Stimulated activated naive B cell treated with anti-CD40 and anti-IgM and Interleukin-4, amounts not matched to agents 10 μg/mL and 1 μg/mL and 100 μg/mL, for 72 hours (primary cell): ENCODE data around the gene RASGRP1.
A peak's percentile ranks its signal among the peaks of the same experiment; 100 is the strongest.

Experiments used
- ATAC-seq, 2 donors: fragments of 150-1000 bp; cut with Tn5 transposase; replicated peaks; 2 replicates each; pipeline ENCODE4 v1.10.0; 2021; ENCODE audit warnings: moderate library complexity in 1 of 2
- DNase-seq: peaks from one replicate; pipeline ENCODE4 v3.0.0; 2021
- H3K27ac Mint-ChIP-seq: one replicate; pipeline ENCODE4 v1.8.0; 2022; ENCODE audit warnings: mild to moderate bottlenecking, mixed read lengths
- H3K27me3 Mint-ChIP-seq, 2 donors: one replicate each; pipeline ENCODE4 v1.8.0; 2022; ENCODE audit warnings: mixed read lengths in 2 of 2
- H3K36me3 Mint-ChIP-seq, 2 donors: one replicate each; pipeline ENCODE4 v1.8.0; 2022; ENCODE audit warnings: mixed read lengths in 2 of 2, mild to moderate bottlenecking in 1 of 2
- H3K4me1 Mint-ChIP-seq, 2 donors: one replicate each; pipeline ENCODE4 v1.8.0; 2022; ENCODE audit warnings: mixed read lengths in 2 of 2, mild to moderate bottlenecking in 1 of 2
- H3K4me3 Mint-ChIP-seq, 2 donors: one replicate each; pipeline ENCODE4 v1.8.0; 2022; ENCODE audit warnings: mild to moderate bottlenecking in 2 of 2, mixed read lengths in 2 of 2, moderate library complexity in 1 of 2
- H3K9me3 Mint-ChIP-seq, 2 donors: one replicate each; pipeline ENCODE4 v1.8.0; 2022; ENCODE audit warnings: mixed read lengths in 2 of 2, mild to moderate bottlenecking in 1 of 2

RASGRP1 gene

DNA sequence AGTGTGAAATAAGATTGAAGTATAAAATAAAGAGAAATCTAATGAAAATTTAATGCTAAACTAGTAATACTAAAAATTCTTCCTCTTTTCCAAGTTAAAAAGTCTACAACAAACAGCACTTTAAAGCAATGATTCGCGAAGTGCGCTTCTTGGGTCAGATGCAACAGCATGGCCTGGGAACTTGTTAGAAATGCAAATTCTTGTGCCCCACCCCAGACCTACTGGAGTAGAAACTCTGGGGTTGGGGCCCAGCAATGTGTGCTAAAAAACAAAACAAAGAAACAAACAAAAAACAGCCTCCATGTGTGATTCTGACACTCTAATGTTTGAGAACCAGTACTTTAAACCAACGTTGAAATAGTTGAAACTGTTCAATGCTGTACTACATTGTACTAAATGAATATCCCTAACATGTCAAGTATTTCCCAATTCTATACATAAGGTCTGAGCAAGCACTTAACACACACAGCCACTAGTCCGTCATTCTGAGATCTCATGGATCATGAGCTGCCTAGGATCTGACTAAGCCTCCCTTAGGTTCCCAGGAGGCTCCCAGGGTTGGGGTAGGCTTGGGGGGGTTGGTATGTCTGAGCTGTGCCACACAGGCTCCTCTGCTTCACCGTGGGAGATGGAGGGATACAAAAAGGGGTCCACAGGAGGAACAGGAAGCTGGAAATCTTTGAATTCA is 6.1 kb downstream of the RASGRP1 start:
- H3K4me3 Mint-ChIP-seq, result peak overlapping the region in 1 of 2 donors; percentile 16
- H3K36me3 Mint-ChIP-seq, result peaks cover 30 to 32% of the 10 kb centered on the region in 2 donors
- DNase-seq (no peak), ATAC-seq (no peak)
- H3K27ac Mint-ChIP-seq, result peak overlapping the region; percentile 82
- H3K27me3 Mint-ChIP-seq, result no peaks in the 10 kb centered on the region
- no peaks in the 10 kb centered on the region for H3K9me3 Mint-ChIP-seq
- H3K4me1 Mint-ChIP-seq, result peaks cover 25 to 81% of the 10 kb centered on the region in 2 donors

DNA sequence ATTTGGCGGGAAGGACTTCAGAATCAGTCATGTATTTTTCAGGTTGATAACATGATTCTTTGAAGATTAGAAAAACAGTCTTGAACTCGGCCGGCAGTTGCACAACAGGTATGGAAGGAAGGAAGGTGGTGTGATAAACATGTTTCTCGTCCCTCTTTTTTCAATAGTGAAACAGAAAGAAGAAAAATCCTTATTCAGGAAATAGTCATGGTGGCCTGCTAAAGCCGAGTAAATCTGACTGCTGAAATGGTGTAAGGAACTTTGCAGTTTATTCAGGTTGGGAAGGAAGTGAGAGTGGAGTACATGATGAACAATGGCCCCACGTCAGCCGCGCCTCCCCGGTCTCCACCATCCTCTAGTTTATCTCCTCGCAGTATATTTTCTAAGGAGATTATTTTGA is 6.7 kb downstream of the RASGRP1 start:
- H3K4me3 Mint-ChIP-seq, result peak overlapping the region in 1 of 2 donors; percentile 30
- peaks cover 30 to 34% of the 10 kb centered on the region in 2 donors for H3K36me3 Mint-ChIP-seq
- no peaks in the 10 kb centered on the region for H3K9me3 Mint-ChIP-seq
- H3K4me1 Mint-ChIP-seq, result peaks cover 24 to 81% of the 10 kb centered on the region in 2 donors
- no peak for DNase-seq
- H3K27ac Mint-ChIP-seq, result no peak overlapping the region
- ATAC-seq, result no peak
- no peaks in the 10 kb centered on the region for H3K27me3 Mint-ChIP-seq

- no peak overlapping the region for H3K4me3 Mint-ChIP-seq
- H3K36me3 Mint-ChIP-seq, result peaks cover 30 to 34% of the 10 kb centered on the region in 2 donors
- H3K27ac Mint-ChIP-seq, result peak overlapping the region; percentile 6
- H3K4me1 Mint-ChIP-seq, result peaks cover 17 to 75% of the 10 kb centered on the region in 2 donors
- H3K9me3 Mint-ChIP-seq, result no peaks in the 10 kb centered on the region
- DNase-seq (no peak), ATAC-seq (no peak)
- no peaks in the 10 kb centered on the region for H3K27me3 Mint-ChIP-seq
Observed at GRCh38 chr15:38555686-38556334, 8.8 kb downstream of the RASGRP1 start.

DNA sequence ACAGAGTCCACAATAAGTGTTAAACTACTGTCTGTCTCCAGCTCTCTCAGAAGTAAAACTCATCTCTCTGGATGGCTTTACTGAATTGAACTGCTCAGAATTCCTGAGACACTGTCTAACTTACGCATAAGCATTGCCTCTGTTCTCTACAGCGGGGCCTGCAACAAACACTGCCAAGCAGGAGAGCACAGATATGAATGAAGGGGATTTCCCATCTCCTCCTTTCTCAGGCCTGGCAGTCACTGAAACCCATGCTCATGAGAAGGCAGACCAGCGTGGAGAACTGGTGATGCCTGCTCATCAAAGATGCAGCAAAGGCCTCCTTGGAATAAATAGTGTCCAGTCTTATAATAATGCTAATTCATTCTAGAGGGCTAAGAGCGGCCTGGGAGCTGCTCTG is 10.3 kb downstream of the RASGRP1 start:
- Mint-ChIP-seq H3K4me3 (no peak overlapping the region), H3K27ac (peak overlapping the region; percentile 25), H3K27me3 (no peaks in the 10 kb centered on the region), H3K9me3 (no peaks in the 10 kb centered on the region), H3K4me1 (peaks cover 15 to 60% of the 10 kb centered on the region in 2 donors), H3K36me3 (peaks cover 23 to 33% of the 10 kb centered on the region in 2 donors)
- DNase-seq, result no peak
- ATAC-seq, result peak; percentile 88 to 95

DNA sequence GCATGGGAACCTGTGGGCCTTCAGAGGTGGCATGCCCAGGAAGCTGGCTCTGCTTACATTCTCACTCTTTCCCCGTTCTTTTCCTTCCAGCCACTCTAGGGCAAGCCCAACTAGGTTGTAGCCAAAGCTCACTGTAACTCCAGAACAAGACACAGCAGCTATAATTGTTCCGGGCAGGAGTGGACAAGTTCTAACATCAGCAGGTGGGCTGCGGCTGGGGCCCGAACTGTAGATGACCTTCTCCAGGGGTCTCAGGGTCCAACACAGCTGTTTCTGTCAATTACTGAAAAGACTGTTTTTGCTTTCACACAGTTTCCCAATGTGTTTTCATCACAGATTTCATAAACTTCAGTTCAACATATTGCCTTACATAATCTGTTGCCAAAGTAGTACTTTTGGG is 11.5 kb downstream of the RASGRP1 start:
- Mint-ChIP-seq H3K27ac (no peak overlapping the region), H3K9me3 (no peaks in the 10 kb centered on the region), H3K4me1 (peaks cover 14 to 49% of the 10 kb centered on the region in 2 donors), H3K27me3 (no peaks in the 10 kb centered on the region), H3K4me3 (no peak overlapping the region), H3K36me3 (peaks cover 22 to 28% of the 10 kb centered on the region in 2 donors)
- DNase-seq (no peak), ATAC-seq (no peak)

GRCh38 chr15:38551720-38552648 is 12.6 kb downstream of the RASGRP1 start:
- H3K4me3 Mint-ChIP-seq, result no peak overlapping the region
- H3K9me3 Mint-ChIP-seq, result no peaks in the 10 kb centered on the region
- ATAC-seq (no peak), DNase-seq (no peak)
- peaks cover 12 to 21% of the 10 kb centered on the region in 2 donors for H3K36me3 Mint-ChIP-seq
- peaks cover 9 to 44% of the 10 kb centered on the region in 2 donors for H3K4me1 Mint-ChIP-seq
- H3K27ac Mint-ChIP-seq, result no peak overlapping the region
- H3K27me3 Mint-ChIP-seq, result no peaks in the 10 kb centered on the region

DNA sequence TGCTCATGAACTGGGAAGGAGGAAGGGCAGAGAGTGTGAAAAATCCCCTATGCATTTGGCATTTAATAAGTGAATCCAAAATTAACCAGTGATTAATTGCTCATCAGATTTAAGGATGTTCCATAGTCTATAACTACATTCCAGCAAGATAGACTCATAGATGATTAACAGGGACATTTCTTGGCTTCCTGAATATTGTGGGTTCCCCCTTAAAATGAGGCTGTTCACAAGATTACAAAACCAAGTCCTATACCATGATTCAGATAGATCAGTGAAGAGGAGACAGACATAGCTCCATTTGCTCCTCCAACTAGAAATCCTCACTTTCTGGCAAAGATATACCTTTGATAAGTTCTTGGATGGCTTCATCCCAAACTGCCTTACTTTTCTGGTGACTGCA is 15.4 kb downstream of the RASGRP1 start:
- peaks cover 5 to 19% of the 10 kb centered on the region in 2 donors for H3K36me3 Mint-ChIP-seq
- H3K4me1 Mint-ChIP-seq, result peaks cover 9 to 26% of the 10 kb centered on the region in 2 donors
- ATAC-seq, result no peak
- no peaks in the 10 kb centered on the region for H3K9me3 Mint-ChIP-seq
- no peak overlapping the region for H3K27ac Mint-ChIP-seq
- DNase-seq, result no peak
- H3K27me3 Mint-ChIP-seq, result no peaks in the 10 kb centered on the region
- no peak overlapping the region for H3K4me3 Mint-ChIP-seq

- Mint-ChIP-seq H3K9me3 (no peaks in the 10 kb centered on the region), H3K4me3 (no peak overlapping the region), H3K36me3 (peaks cover 5 to 17% of the 10 kb centered on the region in 2 donors), H3K27ac (no peak overlapping the region), H3K27me3 (no peaks in the 10 kb centered on the region), H3K4me1 (peaks cover 7 to 19% of the 10 kb centered on the region in 2 donors)
- ATAC-seq (no peak), DNase-seq (no peak)
Observed at GRCh38 chr15:38547255-38547997, 17.2 kb downstream of the RASGRP1 start.

GRCh38 chr15:38545179-38545578 is 19.4 kb downstream of the RASGRP1 start:
- H3K4me3 Mint-ChIP-seq, result no peak overlapping the region

DNA sequence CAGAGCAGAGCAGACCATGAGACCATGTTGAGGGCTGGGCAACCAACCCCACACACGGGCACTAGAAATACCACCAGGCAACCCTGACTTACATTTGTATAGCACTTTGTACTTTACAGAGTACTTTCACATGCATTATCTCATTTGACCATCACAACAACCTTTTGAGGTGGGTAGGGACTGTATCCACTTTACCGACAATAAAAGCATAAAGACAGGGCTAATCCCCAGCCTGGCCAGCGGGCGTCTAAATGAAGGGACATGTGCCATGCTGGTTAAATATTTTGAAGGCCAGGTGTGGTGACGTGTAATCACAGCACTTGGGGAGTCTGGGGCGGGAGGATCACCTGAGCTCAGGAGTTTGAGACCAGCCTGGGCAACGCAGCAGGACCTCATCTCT is 23.6 kb downstream of the RASGRP1 start:
- no peaks in the 10 kb centered on the region for H3K27me3 Mint-ChIP-seq
- peaks cover 8 to 32% of the 10 kb centered on the region in 2 donors for H3K4me1 Mint-ChIP-seq
- DNase-seq, result no peak
- H3K36me3 Mint-ChIP-seq, result peaks cover 1 to 11% of the 10 kb centered on the region in 2 donors
- no peak for ATAC-seq
- no peak overlapping the region for H3K4me3 Mint-ChIP-seq
- no peak overlapping the region for H3K27ac Mint-ChIP-seq
- no peaks in the 10 kb centered on the region for H3K9me3 Mint-ChIP-seq

More at GRCh38 chr15:38545179-38545578, 19.4 kb downstream of the RASGRP1 start:
- Mint-ChIP-seq H3K27me3 (no peaks in the 10 kb centered on the region), H3K4me1 (peaks cover 9 to 22% of the 10 kb centered on the region in 2 donors), H3K36me3 (peaks cover 5 to 17% of the 10 kb centered on the region in 2 donors), H3K9me3 (no peaks in the 10 kb centered on the region), H3K27ac (no peak overlapping the region)
- DNase-seq (no peak), ATAC-seq (no peak)

- DNase-seq (no peak), ATAC-seq (no peak)
- Mint-ChIP-seq H3K27ac (no peak overlapping the region), H3K36me3 (peaks cover 1 to 12% of the 10 kb centered on the region in 2 donors), H3K9me3 (no peaks in the 10 kb centered on the region), H3K4me3 (no peak overlapping the region), H3K4me1 (peaks cover 9 to 33% of the 10 kb centered on the region in 2 donors), H3K27me3 (no peaks in the 10 kb centered on the region)
Observed at GRCh38 chr15:38540510-38540909, 24.1 kb downstream of the RASGRP1 start.

- Mint-ChIP-seq H3K4me1 (peaks cover 9 to 33% of the 10 kb centered on the region in 2 donors), H3K27ac (no peak overlapping the region), H3K36me3 (peaks cover 1 to 9% of the 10 kb centered on the region in 2 donors), H3K27me3 (no peaks in the 10 kb centered on the region), H3K4me3 (no peak overlapping the region), H3K9me3 (no peaks in the 10 kb centered on the region)
- DNase-seq (no peak), ATAC-seq (no peak)
Observed at GRCh38 chr15:38539008-38539343, 25.6 kb downstream of the RASGRP1 start.

- H3K4me3 Mint-ChIP-seq, result no peak overlapping the region
- no peaks in the 10 kb centered on the region for H3K27me3 Mint-ChIP-seq
- DNase-seq (no peak), ATAC-seq (no peak)
- no peaks in the 10 kb centered on the region for H3K9me3 Mint-ChIP-seq
- no peak overlapping the region for H3K27ac Mint-ChIP-seq
- H3K4me1 Mint-ChIP-seq, result peaks cover 9 to 33% of the 10 kb centered on the region in 2 donors
- H3K36me3 Mint-ChIP-seq, result peaks cover 3 to 11% of the 10 kb centered on the region in 2 donors
Observed at GRCh38 chr15:38538328-38539007, 26.1 kb downstream of the RASGRP1 start.
